ENCODE measurements around the gene TET2.

The TET2 gene

DNA sequence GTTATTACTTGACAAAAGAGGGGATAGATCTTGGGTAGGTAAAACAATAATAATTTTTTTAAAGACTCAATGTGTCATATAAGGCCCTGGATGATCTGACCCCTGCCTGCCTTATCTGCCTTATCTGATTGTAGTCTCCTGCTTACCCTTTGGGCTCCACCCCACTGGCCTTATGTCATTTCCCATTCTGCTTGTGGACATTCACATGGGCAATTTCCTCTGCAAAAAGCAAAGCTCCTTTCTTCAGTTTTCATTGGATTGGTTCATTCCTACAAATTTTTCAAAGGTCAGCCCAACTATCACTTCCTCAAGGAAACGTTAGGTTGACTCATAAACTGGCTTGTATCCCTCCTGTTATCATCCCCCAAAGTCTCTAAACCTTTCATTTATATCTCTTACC, 15.7 kb upstream of the TET2 start:
- ATAC-seq (no peak), DNase-seq (no peak)
- H3K27me3 Mint-ChIP-seq = no peaks in the 10 kb centered on the region
- no peaks in the 10 kb centered on the region for H3K4me1 Mint-ChIP-seq
- no peaks in the 10 kb centered on the region for H3K9me3 Mint-ChIP-seq
- no peak overlapping the region for H3K27ac Mint-ChIP-seq
- H3K4me3 Mint-ChIP-seq = no peak overlapping the region

DNA sequence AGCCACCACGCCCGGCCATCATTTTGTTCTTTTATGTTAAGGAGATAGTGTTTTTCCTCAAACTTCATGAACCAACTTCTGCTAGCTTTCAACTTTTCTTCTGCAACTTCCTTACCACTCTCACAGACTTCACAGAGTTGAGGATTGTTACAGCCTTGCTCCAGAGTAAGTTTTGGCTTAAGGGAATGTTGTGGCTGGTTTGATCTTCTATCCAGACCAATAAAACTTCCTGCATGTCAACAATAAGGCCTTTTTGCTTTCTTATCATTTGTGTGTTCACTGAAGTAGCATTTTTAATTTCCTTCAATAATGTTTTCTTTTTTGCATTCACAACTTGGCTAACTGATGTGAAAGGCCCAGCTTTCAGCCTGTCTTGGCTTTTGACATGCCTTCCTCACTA, 12.7 kb upstream of the TET2 start:
- no peak for ATAC-seq
- Mint-ChIP-seq H3K27me3 (no peaks in the 10 kb centered on the region), H3K9me3 (no peaks in the 10 kb centered on the region), H3K27ac (no peak overlapping the region), H3K4me3 (no peak overlapping the region), H3K4me1 (no peaks in the 10 kb centered on the region)
- no peak for DNase-seq

DNA sequence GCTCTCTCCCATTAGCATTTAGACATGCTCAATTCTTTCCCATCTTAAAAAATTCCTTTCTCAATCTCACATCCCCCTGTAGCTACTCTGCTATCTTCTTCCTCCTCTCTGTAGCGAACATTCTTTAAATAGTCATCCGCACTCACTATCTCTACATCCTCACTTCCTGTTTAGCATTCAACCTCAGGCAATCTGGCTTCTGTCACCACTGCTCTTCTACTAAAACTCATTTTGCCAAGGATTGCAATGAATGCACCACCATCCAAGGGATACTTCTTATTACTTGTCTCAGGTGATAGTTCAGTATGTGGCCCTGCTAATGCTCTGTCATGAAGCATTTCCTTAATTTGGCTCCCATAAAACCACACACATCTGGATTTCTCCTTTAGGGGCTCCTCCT, 10.9 kb upstream of the TET2 start:
- no peaks in the 10 kb centered on the region for H3K27me3 Mint-ChIP-seq
- H3K9me3 Mint-ChIP-seq = no peaks in the 10 kb centered on the region
- ATAC-seq = no peak
- no peak overlapping the region for H3K27ac Mint-ChIP-seq
- no peak overlapping the region for H3K4me3 Mint-ChIP-seq
- no peak for DNase-seq
- H3K4me1 Mint-ChIP-seq = no peaks in the 10 kb centered on the region

DNA sequence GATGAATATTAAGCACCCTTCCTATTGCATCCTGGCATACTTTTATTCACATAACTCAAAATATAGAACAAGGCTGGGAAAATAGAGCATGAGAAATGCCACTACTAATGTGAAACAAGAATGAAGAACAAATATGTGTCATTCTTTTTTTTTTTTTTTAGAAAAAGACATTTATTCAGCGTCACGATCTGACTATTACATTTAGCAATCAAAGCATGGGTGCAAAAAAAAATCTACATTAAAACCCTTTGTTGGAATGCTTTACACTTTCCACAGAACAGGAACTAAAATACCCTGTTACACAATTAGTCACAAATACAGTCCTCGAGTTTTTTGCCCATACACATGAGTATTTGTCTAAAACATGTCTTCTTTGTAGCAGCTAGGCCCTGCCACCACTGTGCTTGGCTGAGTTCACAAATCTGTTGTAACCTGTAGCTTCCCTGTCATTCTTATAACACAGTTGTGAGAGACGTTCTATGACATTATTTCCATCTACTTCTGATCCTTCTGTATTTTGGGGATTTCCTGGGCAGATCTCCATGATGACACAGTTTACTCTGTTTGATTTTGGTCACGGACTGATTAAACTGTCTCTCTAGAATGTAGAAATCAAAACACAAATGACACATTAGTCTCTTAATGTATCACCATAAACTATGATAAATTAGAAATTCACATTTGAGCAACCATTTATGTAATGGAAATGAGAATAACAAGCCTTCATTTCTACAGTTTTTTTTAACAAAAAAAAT, 9.4 kb upstream of the TET2 start:
- H3K9me3 Mint-ChIP-seq = no peaks in the 10 kb centered on the region
- no peaks in the 10 kb centered on the region for H3K4me1 Mint-ChIP-seq
- DNase-seq = no peak
- H3K4me3 Mint-ChIP-seq = peak overlapping the region in 1 of 2 donors; percentile 15
- H3K27ac Mint-ChIP-seq = no peak overlapping the region
- ATAC-seq = peak; percentile 87
- H3K27me3 Mint-ChIP-seq = no peaks in the 10 kb centered on the region

DNA sequence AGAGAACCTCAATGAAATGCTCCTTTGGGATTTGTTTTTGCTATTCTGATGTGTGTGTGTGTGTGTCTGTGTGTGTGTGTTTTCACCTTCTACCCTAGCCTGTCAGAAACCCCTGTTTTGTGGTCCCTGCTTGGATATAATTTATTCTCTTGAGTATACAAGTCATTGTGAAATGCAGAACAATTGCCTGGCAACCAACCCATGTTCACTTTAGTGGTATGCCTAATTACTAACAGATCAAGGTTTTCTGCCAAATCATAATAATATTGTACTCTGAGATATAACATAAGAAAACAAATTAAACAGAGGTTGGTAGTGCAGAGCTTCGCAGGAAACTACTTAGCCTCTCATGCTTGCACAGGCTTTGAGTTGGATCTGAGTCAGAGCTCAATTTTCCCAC, 7.0 kb upstream of the TET2 start:
- Mint-ChIP-seq H3K4me3 (no peak overlapping the region), H3K9me3 (no peaks in the 10 kb centered on the region), H3K27me3 (no peaks in the 10 kb centered on the region), H3K27ac (no peak overlapping the region), H3K4me1 (peaks cover 3% of the 10 kb centered on the region)
- ATAC-seq = no peak
- no peak for DNase-seq

DNA sequence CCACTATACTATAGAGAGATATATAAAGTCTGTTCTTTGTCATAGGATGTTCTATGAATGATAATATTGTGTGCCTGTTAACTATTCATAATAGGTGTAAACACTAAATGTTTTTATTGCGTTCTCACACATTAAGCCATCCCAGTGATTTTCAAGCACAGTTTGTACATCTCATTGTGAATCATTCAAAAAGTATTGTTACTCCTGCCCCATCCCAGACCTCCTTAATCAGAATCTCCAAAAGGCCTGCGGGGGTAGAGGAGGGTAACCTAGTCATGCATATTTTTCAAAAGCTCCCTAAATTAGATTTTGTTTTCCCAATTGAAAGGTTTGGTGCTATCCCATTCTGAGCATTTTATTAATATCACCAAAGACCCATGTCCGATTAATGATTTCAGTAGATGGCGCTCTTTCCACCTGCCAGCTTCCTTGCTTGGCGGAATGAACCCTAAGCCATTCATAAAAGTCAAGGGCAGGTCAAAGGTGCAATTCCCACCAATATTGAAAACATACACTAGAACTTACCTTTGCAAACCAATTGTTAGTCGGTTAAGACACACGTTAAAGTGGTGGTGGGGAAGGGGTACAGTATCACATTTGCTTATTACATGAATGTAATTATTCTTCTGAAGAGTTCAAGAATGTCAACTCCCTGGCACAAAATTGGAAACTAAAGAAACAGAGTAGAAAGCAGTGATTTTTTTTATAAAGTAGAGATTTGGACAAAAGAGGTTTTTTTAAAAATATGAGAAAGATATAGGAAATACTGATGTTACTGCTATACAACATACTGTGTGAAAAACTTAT, 5.8 kb upstream of the TET2 start:
- Mint-ChIP-seq H3K27me3 (no peaks in the 10 kb centered on the region), H3K9me3 (no peaks in the 10 kb centered on the region), H3K4me1 (peaks cover 15% of the 10 kb centered on the region), H3K4me3 (no peak overlapping the region), H3K27ac (no peak overlapping the region)
- peak; percentile 21 to 22 for DNase-seq
- ATAC-seq = no peak

DNA sequence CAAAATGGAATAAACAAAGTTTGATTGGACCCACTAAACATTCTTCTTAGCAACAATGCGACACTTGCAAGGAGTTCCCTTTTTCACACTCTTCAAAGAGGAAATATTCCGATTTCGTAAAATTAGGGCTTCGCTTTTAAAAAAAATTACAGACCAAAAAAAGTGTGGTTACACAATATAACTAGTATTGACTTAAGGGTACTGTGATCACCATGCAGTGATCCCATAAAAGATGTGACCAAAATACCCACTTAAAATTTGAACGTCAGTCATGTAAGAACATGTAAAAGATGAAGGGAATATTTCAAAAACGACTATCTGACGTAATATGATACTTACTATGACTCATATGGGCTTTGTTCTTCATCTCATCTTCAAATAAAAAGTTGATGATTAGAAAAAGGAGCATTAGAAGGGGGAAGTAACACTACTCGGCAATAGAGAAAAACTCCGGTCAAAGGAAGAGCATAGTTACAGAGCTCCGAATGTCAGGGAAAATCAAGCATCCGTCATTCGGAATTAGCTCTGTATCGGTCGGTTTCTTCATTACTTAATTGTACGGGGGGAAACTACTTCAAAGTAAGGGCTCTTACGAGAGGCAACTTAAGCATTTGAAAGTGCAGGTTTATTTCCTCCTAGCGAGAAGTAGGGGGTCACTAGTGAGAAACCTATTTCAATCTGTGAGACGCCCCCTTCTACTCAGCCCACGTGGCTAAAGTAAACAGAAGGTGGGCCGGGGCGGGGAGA, 1.3 kb upstream of the TET2 start:
- H3K9me3 Mint-ChIP-seq = no peaks in the 10 kb centered on the region
- no peaks in the 10 kb centered on the region for H3K27me3 Mint-ChIP-seq
- ATAC-seq (peak; percentile 31), DNase-seq (no peak)
- H3K27ac Mint-ChIP-seq = peak overlapping the region; percentile 96 to 97
- peak overlapping the region; percentile 95 to 99 for H3K4me3 Mint-ChIP-seq
- H3K4me1 Mint-ChIP-seq = peaks cover 37% of the 10 kb centered on the region

DNA sequence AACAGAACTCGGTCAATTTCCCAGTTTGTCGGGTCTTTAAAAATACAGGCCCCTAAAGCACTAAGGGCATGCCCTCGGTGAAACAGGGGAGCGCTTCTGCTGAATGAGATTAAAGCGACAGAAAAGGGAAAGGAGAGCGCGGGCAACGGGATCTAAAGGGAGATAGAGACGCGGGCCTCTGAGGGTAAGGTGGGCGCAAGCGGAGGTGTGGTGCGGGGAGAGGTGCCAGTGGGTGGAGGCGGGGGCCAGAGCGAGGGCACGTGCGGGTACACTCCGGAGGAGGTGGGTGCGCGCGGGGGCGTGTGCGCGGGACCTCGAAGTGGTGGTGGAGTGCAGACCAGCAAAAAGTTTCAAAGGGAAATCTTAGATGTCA, 787 bp upstream of the TET2 start:
- Mint-ChIP-seq H3K4me3 (peak overlapping the region; percentile 95 to 99), H3K4me1 (peaks cover 42% of the 10 kb centered on the region), H3K27me3 (no peaks in the 10 kb centered on the region), H3K9me3 (no peaks in the 10 kb centered on the region), H3K27ac (peak overlapping the region; percentile 96 to 97)
- peak; percentile 38 to 53 for DNase-seq
- ATAC-seq = peak; percentile 49

DNA sequence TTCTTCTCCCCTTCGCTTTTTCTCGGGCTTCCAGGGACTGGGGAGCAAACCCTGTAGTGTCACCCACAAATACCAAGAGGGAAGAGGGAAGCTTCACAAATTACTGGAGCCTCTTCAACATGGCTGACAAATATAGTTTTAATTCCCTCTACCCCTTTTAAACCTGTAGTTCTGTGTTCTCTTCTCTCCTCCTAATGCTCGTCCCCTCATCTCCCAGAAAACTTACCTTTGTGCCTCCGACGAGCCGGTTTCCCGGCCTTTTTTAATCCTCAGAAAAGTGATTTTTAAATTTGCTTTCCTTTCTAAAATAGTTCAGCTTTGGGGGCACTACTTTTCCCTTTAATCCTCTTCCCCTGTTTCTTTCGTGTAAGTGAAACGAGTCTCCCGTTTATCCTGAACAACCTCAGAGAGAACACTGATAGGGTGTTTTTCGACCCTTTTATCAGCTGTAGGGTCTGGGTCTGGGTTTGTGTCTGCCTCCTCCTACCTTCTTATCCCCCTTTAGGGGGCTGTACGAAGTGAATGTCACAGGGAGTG, 408 bp downstream of the TET2 start:
- no peak for DNase-seq
- Mint-ChIP-seq H3K27ac (peak overlapping the region; percentile 99 to 100), H3K4me1 (peaks cover 45% of the 10 kb centered on the region), H3K4me3 (peak overlapping the region; percentile 95 to 99), H3K27me3 (no peaks in the 10 kb centered on the region), H3K9me3 (no peaks in the 10 kb centered on the region)
- peak; percentile 2 for ATAC-seq

DNA sequence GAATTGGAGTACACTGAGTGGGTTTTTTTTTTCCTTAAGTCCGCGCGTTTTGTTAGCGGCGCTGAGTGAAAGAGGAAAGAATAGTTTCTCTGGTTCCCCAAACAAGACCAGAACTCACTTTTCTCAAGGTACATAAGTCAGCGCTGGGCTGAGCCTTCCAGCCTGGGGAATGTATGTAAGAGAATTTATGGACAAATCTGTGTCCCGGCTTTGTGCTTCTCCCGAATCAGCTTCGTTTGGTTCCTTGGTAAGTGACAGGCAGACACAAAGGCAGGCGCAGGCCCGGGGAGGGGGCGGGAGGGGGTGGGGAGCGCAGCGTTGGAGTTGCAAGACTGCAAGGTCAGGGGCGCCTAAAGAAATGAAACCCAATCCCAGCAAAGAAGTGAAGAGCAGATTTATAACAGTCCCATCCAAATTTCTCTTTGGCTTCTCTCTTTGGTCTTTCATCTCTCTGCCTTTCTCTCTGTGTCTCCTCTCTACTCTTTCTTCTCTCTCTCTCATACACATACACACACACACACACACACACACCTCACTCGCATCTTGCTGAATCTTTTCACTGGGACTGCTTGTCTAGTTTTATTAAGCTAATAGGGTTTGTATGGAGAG, 981 bp downstream of the TET2 start:
- peak in 1 of 2 donors; percentile 21 for DNase-seq
- Mint-ChIP-seq H3K27me3 (no peaks in the 10 kb centered on the region), H3K27ac (peak overlapping the region; percentile 99 to 100), H3K4me3 (peak overlapping the region; percentile 95 to 99), H3K4me1 (peaks cover 45% of the 10 kb centered on the region), H3K9me3 (no peaks in the 10 kb centered on the region)
- no peak for ATAC-seq

DNA sequence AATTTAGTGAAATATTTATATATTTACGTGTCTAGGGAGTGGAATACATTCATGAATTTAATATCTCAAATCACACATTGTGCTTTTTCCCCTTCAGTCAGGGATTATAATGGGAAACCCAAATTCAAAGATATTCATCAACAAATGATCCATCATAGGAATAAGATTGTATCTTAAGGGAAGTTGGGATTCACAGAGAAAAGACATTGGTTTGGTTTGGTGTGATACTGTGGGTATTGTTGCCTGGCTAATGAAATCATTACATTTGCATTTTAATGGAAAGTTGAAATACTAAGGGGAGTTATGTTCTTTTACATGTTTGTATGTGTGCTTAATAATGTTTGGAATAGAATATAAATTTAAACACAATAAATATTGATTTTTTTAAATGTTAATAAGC, 1.7 kb downstream of the TET2 start:
- H3K9me3 Mint-ChIP-seq = no peaks in the 10 kb centered on the region
- no peaks in the 10 kb centered on the region for H3K27me3 Mint-ChIP-seq
- no peak for ATAC-seq
- H3K27ac Mint-ChIP-seq = peak overlapping the region in 1 of 2 donors; percentile 88
- H3K4me1 Mint-ChIP-seq = peaks cover 45% of the 10 kb centered on the region
- peak overlapping the region; percentile 95 to 99 for H3K4me3 Mint-ChIP-seq
- DNase-seq = no peak

DNA sequence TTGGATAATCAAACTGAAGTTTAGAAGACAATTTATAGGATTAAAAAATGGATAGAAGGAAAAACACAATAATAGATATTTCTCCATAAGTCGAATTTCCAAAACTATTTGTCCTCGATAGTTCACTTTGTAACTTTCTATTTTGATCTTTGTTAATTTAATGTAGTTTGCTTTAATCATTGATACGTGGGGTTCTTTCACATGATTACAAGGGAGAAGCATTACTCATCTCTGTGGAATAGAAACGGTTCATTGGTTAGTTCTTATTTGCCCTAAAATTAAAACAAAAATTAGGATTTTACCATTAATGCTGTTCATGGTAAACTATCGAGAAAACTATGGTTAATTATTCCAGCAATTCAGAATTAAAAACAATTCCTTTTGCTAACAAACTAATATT, 2.1 kb downstream of the TET2 start:
- ATAC-seq (no peak), DNase-seq (no peak)
- Mint-ChIP-seq H3K4me3 (peak overlapping the region; percentile 48 to 99), H3K27me3 (no peaks in the 10 kb centered on the region), H3K4me1 (peaks cover 45% of the 10 kb centered on the region), H3K27ac (peak overlapping the region in 1 of 2 donors; percentile 67), H3K9me3 (no peaks in the 10 kb centered on the region)

DNA sequence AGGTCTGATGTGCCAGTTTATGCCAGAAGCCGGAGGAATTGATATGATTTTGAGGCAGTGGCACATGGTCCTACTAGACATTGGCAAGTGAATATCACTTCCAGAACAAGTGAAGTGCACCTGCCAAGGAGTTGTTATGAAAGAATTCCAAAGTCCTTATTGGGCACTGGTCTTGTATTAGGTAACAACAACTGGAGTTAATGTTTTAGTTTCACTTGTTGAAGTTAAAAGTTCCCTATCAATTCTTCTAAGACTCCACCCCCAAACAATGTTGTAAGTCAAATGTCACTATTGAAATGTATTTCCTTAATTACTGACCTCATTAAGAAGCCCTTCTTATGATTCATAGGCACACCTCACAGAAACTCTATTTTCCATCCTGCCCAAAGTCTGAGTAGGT, 3.1 kb downstream of the TET2 start:
- peaks cover 49% of the 10 kb centered on the region for H3K4me1 Mint-ChIP-seq
- H3K9me3 Mint-ChIP-seq = no peaks in the 10 kb centered on the region
- peak overlapping the region in 1 of 2 donors; percentile 65 for H3K27ac Mint-ChIP-seq
- no peak for ATAC-seq
- no peak for DNase-seq
- H3K27me3 Mint-ChIP-seq = no peaks in the 10 kb centered on the region
- H3K4me3 Mint-ChIP-seq = peak overlapping the region; percentile 48 to 99

DNA sequence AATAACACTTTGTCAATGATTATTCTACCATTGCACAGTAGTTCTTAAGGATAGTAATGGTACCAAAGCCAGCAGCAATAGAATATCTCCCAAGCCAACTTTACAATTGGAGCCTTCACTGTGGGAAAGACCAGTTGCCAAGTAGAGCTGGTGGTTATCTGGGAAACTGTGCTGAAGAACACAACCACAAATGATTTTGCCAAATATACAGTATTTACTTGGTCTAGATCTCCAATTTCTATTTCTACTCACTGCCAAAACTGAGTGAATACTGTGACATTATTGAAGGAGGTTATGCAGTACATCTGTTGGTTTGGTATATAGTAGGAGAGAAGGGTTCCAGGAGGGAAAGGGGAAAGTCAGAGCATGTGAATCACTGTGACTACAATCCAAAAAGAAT, 3.8 kb downstream of the TET2 start:
- ATAC-seq = no peak
- H3K9me3 Mint-ChIP-seq = no peaks in the 10 kb centered on the region
- DNase-seq = no peak
- H3K4me3 Mint-ChIP-seq = no peak overlapping the region
- H3K27me3 Mint-ChIP-seq = no peaks in the 10 kb centered on the region
- H3K4me1 Mint-ChIP-seq = peaks cover 49% of the 10 kb centered on the region
- H3K27ac Mint-ChIP-seq = no peak overlapping the region

DNA sequence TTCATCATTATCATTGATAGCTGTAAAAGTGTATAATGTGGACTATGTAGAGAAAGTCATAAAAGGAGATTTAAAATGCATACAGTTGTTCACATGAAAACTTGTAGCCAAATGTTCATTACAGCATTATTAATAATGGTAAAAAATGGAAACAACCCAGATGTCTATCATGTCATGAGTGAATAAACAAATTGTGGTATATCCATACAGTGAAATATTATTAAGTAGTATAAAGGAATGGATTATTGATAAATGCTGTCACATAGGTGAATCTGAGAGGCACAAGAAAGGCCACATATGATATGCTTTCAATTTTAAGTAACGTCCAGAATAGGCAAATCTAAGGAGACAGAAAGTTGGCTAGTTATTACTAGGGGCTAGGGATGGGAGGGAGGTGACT, 7.1 kb downstream of the TET2 start:
- ATAC-seq = no peak
- Mint-ChIP-seq H3K27ac (no peak overlapping the region), H3K9me3 (no peaks in the 10 kb centered on the region), H3K4me3 (no peak overlapping the region), H3K4me1 (peaks cover 44% of the 10 kb centered on the region), H3K27me3 (no peaks in the 10 kb centered on the region)
- DNase-seq = no peak

Measured in stimulated activated naive CD8-positive, alpha-beta T cell treated with anti-CD3 and anti-CD28 coated beads, Interleukin-15, amount 100 ng/mL, for 72 hours (primary cell).